Activated CD4-positive, CD25-positive, alpha-beta regulatory T cell treated with anti-CD3 and anti-CD28 coated beads, Interleukin-2, amount 50 U/mL, for 72 hours (primary cell): ENCODE results near the gene FANCD2OS.
"Not testable (repeated sequence)": the region's sequence is repeated elsewhere in the genome, so short reads cannot be mapped to it uniquely, and the experiment has no call there.

Source experiments
- DNase-seq: peaks from one replicate; pipeline ENCODE4 v3.0.0; 2021

Gene FANCD2OS

GRCh38 chr3:10090774-10091173 is 17.3 kb downstream of the FANCD2OS start:
- DNase-seq: not testable (repeated sequence)

GRCh38 chr3:10090179-10090578 is 17.9 kb downstream of the FANCD2OS start:
- no peak for DNase-seq

- no peak for DNase-seq
These were observed 19.8 kb downstream of the FANCD2OS start for GRCh38 chr3:10088256-10088655.

GRCh38 chr3:10085738-10086137 is 22.3 kb downstream of the FANCD2OS start:
- no peak for DNase-seq

- no peak for DNase-seq
These were observed 26.2 kb downstream of the FANCD2OS start for GRCh38 chr3:10081871-10082270.

GRCh38 chr3:10074666-10075065 is 33.4 kb downstream of the FANCD2OS start:
- DNase-seq: no peak

GRCh38 chr3:10070077-10070476 is 38.0 kb downstream of the FANCD2OS start:
- not testable (repeated sequence) for DNase-seq

GRCh38 chr3:10055097-10055496 is 53.0 kb downstream of the FANCD2OS start:
- no peak for DNase-seq
